Measurements from ENCODE around the gene PPFIA2. TPM values are rescaled to one million over a fixed set of nuclear protein-coding genes. Genes with fewer than 3 reads are reported as not detected.

Gene PPFIA2
- 6.2 and 7.3 TPM in 2 replicates for total RNA-seq

GRCh38 chr12:81759190-81760051, at the start of gene PPFIA2:
Gene PPFIA2 (minus strand): TSS chr12:81759350.

